ENCODE results near the gene MRPS21. TPM values are rescaled to one million over a fixed set of nuclear protein-coding genes. Genes with fewer than 3 reads are reported as not detected.
A peak's percentile ranks its signal among the peaks of the same experiment; 100 is the strongest.

MRPS21 gene
- total RNA-seq, 4 donors from 2014 or later: 28.6 to 59.3 (median 38.6) TPM

DNA sequence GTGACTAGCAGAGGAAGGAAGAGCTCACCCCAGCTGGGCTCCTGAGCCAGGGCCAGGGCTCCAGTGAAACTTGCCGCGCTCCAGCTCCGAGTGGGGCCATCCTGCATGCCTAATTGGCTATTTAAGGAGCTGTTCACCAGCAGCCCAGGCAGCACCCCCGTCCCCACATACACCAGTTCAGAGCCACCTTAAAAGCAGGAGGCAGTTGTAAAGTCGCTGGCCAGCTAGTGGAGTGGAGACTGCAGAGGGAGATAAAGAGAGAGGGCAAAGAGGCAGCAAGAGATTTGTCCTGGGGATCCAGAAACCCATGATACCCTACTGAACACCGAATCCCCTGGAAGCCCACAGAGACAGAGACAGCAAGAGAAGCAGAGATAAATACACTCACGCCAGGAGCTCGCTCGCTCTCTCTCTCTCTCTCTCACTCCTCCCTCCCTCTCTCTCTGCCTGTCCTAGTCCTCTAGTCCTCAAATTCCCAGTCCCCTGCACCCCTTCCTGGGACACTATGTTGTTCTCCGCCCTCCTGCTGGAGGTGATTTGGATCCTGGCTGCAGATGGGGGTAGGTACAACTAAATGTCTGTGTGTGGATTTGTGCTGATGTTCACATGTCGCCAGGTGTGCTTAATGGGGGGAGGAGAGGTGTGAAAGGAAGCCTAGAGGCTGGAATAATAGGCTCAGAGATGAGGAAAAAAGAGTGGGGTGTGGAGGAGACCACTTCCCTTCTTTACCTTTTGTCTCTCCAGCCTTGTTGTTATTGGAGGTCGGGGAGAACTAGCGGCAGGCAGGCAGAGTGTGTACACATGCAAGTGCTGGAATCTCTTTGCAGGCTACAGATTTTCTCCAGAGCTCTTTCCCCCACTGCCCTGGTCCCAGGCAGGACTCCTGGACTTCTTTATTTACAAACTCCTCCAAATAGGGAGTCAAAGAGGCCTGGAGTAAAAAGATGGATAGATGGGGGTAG lies 35.8 kb upstream of the MRPS21 start, which contains the start of gene CA14:
TSS of gene CA14 (plus strand) at position 151 of the 962 bp plus-strand sequence. CDS start at position 506, 355 bp downstream.
- Histone ChIP-seq H3K4me3 (no peak within 1 kb of the TSS), H3K27ac (no peak within 1 kb of the TSS)
- TF ChIP-seq, protein P1, sequence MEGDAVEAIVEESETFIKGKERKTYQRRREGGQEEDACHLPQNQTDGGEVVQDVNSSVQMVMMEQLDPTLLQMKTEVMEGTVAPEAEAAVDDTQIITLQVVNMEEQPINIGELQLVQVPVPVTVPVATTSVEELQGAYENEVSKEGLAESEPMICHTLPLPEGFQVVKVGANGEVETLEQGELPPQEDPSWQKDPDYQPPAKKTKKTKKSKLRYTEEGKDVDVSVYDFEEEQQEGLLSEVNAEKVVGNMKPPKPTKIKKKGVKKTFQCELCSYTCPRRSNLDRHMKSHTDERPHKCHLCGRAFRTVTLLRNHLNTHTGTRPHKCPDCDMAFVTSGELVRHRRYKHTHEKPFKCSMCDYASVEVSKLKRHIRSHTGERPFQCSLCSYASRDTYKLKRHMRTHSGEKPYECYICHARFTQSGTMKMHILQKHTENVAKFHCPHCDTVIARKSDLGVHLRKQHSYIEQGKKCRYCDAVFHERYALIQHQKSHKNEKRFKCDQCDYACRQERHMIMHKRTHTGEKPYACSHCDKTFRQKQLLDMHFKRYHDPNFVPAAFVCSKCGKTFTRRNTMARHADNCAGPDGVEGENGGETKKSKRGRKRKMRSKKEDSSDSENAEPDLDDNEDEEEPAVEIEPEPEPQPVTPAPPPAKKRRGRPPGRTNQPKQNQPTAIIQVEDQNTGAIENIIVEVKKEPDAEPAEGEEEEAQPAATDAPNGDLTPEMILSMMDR (IDR thresholded peaks at IDR 0.05): no peak
- TF ChIP-seq POLR2A (IDR thresholded peaks at IDR 0.05): no peak

DNA sequence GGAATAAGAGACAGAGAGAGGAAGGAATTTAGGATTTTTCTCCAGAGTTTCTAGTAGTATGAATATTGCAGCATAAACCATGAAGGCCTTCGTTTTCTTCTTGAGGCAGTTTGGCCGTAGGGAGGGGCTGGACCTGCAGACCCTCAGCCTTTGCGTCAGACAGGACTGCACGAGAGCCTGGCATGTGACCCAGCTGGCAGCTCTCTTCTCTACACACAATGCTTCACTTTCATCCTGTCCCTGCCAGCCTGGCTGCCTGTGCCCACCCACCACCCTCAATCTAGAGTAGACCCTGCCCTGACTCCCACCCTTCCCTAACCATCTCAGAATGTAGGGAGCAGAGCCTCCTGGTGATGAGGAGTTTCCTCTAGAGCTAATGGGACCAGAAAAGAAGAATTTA lies 34.4 kb upstream of the MRPS21 start:
- no peaks in the 10 kb centered on the region for H3K36me3 ChIP-seq
- H3K27me3 ChIP-seq: no peaks in the 10 kb centered on the region
- H3K4me3 ChIP-seq: no peak overlapping the region
- H3K9me3 ChIP-seq: no peaks in the 10 kb centered on the region
- no peak for TF ChIP-seq POLR2A (IDR thresholded peaks at IDR 0.05)
- TF ChIP-seq, protein P1 (IDR thresholded peaks at IDR 0.05): no peak
- peak overlapping the region in 1 of 2 donors; percentile 42 for H3K27ac ChIP-seq
- intact Hi-C loops (cut with DNase I; ENCODE audit: low total_unique reads): no loop called here
- H3K4me1 ChIP-seq: peaks cover 0 to 8% of the 10 kb centered on the region in 2 donors
- no peak for DNase-seq

More for the DNA sequence above, 35.8 kb upstream of the MRPS21 start, which contains the start of gene CA14:
- Histone ChIP-seq H3K9me3 (no peaks in the 10 kb centered on the region), H3K27me3 (no peaks in the 10 kb centered on the region), H3K4me1 (peaks cover 0 to 8% of the 10 kb centered on the region in 2 donors), H3K36me3 (no peaks in the 10 kb centered on the region)
- DNase-seq: no peak
- intact Hi-C loops (cut with DNase I; ENCODE audit: low total_unique reads): no loop called here

DNA sequence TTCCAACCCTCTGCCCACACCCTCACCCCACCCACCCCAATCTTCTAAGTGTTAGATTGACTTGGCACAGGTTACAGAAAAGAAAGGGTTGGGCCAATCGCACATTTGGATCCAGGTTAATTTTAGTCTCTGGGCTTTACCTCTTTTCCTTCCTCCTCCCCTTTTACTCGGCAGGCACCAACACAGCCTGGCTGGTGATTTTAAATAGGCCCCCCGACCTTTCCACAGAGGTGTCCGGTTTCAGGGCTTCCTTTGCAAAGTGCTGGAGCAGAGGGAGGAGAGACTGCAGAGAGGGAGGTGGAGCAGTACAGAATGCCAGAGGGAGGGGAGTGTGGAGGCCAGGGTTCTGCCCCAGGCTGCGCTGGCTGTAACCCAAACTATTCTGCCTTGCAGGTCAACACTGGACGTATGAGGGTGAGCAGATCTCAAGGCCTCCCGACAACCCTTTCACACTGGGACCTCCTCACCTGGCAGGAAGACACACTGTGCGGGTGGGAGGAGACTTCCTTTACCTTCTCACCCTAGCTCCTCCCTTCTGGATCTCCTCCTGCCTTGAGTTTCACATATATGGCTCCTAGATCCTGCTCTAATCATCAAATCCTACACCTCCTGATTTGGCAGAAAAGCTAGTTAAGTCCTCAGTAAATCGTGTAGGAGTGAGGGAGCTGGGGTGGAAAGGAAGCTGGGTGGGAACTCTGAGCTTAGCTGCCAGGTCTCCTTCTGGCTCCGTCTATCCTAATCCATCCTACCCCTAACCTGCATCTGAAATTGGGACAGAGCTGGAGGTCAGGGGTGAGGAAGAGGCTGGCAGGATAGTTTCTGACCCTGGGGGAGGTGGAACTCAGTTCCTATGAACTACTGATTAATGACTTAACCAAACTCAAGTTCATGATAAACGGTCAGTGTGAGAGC lies 33.6 kb upstream of the MRPS21 start:
- Histone ChIP-seq H3K9me3 (no peaks in the 10 kb centered on the region), H3K27ac (peak overlapping the region in 1 of 2 donors; percentile 42), H3K4me3 (no peak overlapping the region), H3K4me1 (peaks cover 0 to 8% of the 10 kb centered on the region in 2 donors), H3K27me3 (no peaks in the 10 kb centered on the region), H3K36me3 (no peaks in the 10 kb centered on the region)
- peak; percentile 35 to 43 for DNase-seq
- TF ChIP-seq POLR2A (IDR thresholded peaks at IDR 0.05): peak in 1 of 2 donors; percentile 19
- TF ChIP-seq, protein P1 (IDR thresholded peaks at IDR 0.05): no peak
- intact Hi-C loops (cut with DNase I; ENCODE audit: low total_unique reads): no loop called here

DNA sequence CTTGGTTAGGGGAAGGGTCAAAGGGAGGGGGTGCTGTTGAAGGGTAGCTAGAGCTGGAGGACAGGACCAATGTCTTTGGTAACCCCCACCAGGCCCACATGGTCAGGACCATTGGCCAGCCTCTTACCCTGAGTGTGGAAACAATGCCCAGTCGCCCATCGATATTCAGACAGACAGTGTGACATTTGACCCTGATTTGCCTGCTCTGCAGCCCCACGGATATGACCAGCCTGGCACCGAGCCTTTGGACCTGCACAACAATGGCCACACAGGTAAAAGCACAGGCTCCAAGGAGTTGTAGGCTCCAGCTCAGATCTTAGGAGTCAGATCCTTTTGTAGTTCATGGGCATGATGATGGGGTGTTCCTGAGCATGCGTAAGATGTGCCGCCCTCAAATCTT lies 32.3 kb upstream of the MRPS21 start:
- H3K9me3 ChIP-seq: no peaks in the 10 kb centered on the region
- intact Hi-C loops (cut with DNase I; ENCODE audit: low total_unique reads): no loop called here
- peaks cover 0 to 5% of the 10 kb centered on the region in 2 donors for H3K4me1 ChIP-seq
- no peaks in the 10 kb centered on the region for H3K36me3 ChIP-seq
- H3K27me3 ChIP-seq: no peaks in the 10 kb centered on the region
- H3K4me3 ChIP-seq: no peak overlapping the region
- TF ChIP-seq, protein P1 (IDR thresholded peaks at IDR 0.05): no peak
- TF ChIP-seq POLR2A (IDR thresholded peaks at IDR 0.05): no peak
- no peak for DNase-seq
- H3K27ac ChIP-seq: no peak overlapping the region
